Stimulated activated CD8-positive, alpha-beta memory T cell treated with anti-CD3 and anti-CD28 coated beads, Interleukin-7, amount 100 ng/mL, for 48 hours (primary cell): Measurements from ENCODE around the gene OR2T8.

Experiments used
- DNase-seq, 2 donors: peaks; one replicate each; pipeline ENCODE4 v3.0.0-alpha.2; 2020; ENCODE audit warnings: low read depth in 1 of 2; ENCODE audit errors: extremely low read depth in 1 of 2

OR2T8 gene, protein sequence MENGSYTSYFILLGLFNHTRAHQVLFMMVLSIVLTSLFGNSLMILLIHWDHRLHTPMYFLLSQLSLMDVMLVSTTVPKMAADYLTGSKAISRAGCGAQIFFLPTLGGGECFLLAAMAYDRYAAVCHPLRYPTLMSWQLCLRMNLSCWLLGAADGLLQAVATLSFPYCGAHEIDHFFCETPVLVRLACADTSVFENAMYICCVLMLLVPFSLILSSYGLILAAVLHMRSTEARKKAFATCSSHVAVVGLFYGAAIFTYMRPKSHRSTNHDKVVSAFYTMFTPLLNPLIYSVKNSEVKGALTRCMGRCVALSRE

DNA sequence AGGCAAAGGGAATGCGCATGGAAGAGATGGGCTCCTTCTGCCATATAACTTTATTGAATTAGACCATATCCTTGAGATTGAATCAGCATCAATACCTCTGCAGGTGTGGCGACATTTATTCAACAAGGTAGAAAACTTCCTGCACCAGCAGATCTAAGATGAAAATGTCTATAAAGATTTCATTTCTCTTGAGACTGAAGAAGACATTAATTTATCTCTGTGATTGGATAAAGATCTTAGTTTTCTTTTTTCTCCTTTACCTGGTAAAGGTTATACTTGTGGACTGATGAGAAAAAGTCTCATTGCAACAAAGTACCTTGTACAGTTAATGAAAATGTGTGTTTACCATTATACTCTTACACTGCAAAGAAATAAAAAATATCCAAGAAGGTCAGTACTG lies at the start of gene OR2T8:
Gene OR2T8 (plus strand): TSS at position 301 of the 400 bp plus-strand sequence. CDS start 766 bp downstream, outside the sequence.
- DNase-seq: no peak

DNA sequence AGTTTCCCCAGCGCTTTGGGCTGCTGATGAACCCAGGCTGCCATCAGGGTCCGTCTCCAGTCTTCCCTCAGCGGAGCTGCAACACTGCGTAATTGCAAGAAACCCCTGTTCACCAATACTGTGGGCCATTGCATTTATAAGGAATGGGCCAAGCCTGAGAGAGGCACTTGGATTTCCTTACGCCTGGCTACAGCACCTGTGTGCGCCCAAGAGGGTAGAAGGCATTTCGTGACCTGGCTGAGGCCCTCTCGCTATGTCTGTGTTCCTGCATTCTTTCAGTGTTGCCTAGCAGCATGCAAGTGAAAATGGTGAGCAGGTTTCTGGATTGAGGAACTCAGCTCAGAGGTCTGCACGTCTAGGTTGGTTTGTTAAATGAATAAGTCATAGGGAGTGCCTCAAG lies 36.7 kb upstream of the OR2T8 start:
- DNase-seq: no peak

DNA sequence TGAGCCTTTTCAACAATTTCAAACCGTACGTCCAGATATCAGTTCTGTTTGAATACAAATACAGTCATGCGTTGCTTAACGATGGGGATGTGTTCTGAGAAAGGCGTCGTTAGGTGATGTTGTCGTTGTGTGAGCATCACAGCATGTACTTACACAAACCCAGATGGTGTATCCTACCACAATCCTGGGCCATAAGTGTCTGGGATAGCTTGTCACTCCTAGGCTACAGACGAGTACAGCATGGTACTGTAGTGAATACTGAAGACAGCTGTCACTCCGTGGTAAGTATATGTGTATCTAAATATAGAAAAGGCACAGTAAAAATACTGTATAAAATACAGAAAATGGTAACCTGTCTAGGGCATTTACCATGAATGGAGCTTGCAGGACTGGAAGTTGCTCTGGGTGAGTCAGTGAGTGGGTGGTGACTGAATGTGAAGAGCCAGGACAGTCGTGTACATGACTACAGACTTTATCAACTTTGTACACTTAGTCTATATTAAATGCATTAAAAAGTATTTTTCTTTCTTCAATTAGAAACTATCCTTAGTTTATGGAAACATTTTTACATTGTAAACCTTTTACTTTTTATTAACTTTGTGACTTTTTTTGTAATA lies 35.1 kb upstream of the OR2T8 start:
- DNase-seq: no peak

DNA sequence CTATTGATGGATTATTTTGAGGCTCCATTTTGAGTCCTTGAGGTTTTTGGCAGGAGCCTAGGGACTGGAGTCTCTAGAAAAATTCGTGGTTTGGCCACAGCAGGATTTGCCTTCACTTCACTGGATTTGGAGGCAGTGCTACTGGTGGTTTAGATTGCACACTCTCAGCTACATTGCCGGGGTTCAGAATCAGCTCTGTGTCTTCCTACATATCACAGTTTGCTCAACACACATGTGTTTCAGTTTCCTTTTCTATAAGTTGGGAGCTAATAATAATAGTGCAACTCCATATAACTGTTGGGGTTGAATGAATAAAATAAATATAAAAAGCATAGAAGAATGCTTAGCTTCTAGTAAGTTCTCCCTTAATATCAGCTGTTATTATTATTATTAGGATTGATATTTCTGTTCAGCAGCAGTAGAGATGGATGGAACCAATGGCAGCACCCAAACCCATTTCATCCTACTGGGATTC lies 24.9 kb upstream of the OR2T8 start, which contains the start of gene OR2W3:
Gene OR2W3 (plus strand): TSS at position 425 of the 475 bp plus-strand sequence. CDS start 0 bp downstream, at position 425.
- no peak for DNase-seq

DNA sequence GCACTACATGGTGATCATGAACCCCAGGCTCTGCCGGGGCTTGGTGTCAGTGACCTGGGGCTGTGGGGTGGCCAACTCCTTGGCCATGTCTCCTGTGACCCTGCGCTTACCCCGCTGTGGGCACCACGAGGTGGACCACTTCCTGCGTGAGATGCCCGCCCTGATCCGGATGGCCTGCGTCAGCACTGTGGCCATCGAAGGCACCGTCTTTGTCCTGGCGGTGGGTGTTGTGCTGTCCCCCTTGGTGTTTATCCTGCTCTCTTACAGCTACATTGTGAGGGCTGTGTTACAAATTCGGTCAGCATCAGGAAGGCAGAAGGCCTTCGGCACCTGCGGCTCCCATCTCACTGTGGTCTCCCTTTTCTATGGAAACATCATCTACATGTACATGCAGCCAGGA lies 24.1 kb upstream of the OR2T8 start:
- no peak for DNase-seq

DNA sequence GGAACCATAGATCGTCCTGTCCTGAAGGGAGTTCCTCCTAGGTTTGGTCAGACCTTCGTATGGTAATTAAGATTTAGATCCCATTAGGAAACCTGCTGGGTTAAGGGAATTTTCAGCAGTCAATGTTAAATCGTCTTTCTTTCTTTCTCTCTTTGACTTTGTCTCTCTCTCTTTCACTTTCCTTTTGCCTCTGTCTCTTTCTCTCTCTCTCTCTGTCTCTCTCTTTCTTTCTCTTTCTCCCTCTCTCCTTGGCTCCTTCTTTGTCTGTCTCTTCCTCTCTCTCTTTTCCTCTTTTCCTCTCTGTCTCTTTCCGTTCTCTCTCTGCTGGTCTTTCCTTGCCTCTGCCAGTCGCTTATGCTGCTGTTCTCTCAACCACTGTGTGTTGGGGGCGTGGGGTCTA lies 15.9 kb upstream of the OR2T8 start:
- DNase-seq: no peak

DNA sequence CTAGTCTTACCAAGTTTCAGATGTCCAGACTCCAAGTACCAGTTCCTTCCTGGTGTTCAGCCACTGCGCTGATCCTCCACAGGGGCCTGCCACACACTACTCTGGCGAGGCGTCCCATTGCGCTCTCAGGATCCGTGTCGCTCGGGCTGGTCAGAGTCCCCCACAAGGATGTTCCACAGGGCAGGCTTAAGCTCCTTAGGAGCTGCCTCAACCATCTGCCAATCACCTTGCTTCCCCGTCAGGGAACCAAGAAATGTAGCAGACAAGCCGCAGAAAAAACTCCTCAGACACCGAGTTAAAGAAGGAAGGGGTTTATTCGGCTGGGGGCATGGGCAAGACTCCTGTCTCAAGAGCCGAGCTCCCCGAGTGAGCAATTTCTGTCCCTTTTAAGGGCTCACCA lies 14.9 kb upstream of the OR2T8 start:
- DNase-seq: no peak

DNA sequence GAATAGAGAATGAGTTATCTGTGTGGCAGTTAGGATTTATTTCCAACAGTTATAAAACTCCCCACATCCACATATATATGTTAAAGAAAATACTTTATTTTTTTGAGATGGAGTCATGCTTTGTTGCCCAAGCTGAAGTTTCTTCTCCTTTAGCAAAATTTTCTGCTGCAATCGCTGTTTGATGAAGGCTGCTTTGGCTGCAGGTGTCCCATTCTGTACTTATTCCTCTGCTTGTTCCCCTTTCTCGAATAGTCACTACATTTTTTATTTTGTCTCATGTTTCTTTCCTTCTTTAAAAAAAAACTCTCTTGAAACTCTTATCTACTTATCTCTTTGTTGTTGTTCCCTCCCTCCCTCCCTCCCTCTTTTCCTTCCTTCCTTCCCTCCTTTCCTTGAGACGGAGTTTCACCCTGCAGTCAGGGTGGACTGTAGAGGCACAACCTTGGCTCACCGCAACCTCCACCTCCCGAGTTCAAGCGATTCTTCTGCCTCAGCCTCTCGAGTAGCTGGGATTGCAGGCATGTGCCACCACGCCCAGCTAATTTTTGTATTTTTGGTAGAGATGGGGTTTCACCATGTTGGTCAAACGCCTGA lies 14.0 kb upstream of the OR2T8 start:
- no peak for DNase-seq

DNA sequence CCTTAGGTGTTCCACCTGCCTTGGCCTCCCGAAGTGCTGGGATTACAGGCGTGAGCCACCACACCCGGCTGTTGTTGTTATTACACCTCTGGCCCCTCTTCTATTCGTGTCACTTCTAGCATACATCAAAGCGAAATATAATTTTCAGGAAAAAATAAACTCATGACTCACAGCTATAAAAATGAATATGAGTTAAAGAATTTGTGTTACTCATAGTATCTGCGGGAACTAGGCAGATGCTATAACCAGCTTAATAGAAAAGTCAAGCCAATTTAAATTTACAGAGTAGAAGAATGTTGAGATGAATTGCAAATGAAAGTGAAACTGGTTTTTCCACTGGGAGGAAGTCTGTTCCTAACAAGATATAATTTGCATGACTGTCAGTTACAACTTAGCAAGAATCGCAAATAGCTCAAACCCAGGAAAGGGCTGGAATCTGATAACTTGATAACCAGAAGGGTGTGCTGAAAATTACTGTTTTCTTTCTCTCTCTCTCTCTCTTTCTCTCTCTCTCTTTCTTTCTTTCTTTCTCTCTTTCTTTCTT lies 13.5 kb upstream of the OR2T8 start:
- DNase-seq: no peak

DNA sequence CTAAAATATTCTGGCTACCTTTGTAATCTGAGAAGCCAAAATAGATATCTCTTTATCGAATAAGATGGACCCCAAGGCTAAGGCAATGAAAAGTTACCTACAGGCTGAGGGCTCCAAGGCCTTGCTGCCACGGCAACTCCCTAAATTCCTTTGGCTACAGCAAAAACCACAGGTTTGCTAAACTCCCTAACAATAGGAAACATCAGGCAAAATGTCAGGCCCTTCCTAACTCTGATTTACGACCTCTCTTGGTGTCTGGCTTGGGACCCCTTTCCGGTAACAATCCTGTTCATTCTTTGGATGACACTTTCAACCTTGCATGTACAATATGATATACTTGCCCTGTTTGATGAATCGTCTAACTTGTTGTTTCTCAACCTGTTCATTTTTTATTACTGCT lies 11.3 kb upstream of the OR2T8 start:
- DNase-seq: no peak

DNA sequence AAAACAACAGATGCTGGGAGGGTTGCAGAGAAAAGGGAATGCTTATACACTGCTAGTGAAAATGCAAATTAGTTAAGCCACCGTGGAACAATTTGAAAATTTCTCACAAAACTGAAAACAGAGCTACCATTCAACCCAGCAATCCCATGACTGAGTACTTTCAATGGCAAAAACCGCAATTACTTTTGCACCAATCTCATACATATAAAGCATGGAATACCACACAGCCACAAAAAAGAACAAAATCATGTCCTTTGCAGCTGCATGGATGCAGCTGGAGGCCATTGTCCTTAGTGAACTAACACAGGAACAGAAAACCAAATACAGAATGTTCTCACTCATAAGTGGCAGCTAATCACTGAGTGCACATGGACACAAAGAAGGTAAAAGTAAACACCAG lies 6.3 kb upstream of the OR2T8 start:
- DNase-seq: no peak

DNA sequence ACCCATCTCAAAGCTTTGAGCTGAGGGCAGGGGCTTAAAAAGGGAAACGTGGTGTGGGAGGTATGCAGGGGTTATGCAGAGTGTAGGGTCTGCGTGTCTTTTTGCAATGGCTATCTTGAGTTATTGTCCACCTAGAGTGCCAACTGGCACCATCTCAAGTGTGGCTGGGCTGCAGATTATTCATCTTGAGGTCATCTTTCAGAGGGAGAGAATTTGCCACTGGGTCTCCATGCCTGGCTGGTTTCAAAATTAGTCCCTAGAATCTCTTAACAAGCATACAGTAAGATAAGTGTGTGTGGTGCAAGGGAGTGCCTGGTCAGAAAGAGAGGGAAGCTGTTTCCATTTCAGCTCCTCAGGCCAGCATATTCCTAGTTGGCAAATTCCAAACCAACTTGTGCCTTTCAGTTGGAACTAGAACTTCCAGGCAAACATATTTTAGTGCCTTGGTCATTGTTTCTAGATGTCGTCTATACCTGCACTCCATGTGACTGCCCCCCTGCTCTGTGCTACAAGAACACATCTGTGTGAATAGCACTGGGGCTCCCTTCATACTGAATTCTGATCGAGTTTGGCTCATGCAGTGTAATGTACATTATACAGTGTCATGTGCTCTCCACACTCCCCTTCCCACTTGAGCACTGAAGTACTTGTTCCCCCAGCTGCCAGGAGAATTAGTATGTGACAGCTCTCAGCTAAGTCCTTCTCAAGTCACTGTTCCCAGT lies 5.0 kb upstream of the OR2T8 start:
- DNase-seq: no peak

DNA sequence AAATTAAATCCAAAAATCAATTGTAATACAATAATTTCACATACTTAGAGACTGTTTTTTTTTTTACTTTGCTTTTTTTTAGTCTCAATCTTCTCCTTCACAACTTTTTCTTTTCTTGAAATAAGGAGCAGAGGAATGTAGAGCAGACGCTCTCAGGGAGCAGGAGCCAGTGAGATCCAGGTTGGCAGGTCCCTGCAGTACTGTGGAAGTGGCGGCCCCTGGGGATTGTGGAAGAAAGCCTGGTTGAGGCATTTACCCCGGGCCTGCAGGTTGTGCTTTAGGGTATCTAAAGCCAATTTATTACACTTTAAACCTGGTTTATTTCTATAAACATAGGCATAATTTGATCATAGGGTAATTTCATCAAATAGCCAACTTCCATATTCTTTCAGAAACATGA lies 3.9 kb downstream of the OR2T8 start:
- DNase-seq: no peak

DNA sequence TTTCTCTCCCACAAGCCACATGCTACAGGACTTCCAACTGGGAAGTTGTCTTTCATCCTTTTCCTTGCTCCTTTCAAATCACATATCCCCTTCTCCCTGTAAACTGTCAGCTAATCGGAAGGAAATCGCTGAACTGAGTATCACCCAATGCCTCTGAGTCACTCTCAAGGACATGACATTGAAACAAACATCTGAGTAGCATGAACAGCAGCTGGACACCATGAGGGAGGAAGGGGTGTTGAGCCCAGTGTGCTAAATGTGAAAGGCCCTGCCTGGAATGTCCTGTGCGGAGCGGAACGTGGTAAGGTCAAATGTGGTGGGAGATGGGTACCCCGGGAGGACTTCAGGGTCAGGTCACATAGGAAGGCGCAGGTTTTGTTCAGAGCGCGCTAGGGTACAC lies 4.8 kb downstream of the OR2T8 start, which contains the start of gene OR2AJ1:
Gene OR2AJ1 (plus strand): TSS at position 22 of the 400 bp plus-strand sequence. CDS start 8,880 bp downstream, outside the sequence.
- DNase-seq: no peak

DNA sequence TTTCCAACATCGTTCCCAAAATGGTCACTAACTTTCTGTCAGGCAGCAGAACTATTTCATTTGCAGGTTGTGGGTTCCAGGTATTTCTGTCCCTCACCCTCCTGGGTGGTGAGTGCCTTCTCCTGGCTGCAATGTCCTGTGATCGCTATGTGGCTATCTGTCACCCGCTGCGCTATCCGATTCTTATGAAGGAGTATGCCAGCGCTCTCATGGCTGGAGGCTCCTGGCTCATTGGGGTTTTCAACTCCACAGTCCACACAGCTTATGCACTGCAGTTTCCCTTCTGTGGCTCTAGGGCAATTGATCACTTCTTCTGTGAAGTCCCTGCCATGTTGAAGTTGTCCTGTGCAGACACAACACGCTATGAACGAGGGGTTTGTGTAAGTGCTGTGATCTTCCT lies 13.9 kb downstream of the OR2T8 start:
- DNase-seq: no peak

DNA sequence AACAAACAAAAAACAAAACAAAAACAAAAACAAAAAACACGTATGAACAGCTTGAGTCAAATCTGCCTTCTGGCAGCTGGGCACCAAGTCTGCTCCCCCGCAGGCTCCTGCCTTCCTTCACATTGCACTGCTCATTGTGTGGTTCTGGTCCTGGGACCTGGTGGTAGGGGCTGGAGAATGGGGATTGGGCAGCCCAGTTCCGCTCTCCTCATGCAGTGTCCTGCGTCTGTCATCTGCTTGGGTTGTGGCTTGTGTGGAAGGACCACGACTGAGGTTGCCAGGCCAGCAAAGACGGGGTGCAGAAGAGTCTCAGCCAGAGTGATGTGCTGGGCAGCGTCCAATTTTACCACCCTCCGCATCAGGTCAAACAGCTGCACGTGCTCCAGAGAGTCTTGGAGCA lies 15.7 kb downstream of the OR2T8 start:
- DNase-seq: no peak

DNA sequence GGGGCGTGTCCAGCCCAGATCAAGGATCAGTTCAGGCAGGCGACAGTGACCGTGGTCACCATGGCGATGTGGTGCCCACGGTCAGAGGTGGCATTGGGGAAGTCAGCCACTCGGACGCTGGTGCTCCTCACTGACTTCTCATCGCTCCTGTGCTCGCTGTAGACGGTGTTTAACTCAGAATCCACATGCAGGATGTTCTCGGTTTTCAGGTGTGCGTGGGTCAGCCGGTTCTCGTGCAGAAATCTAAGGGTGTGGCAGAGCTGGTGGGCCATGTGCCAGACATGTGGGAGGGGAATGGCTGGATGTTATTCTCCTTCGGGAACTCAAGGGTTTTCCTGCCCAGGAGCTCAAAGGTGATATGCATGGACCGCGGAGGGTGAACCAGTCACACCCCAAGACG lies 16.4 kb downstream of the OR2T8 start:
- no peak for DNase-seq

DNA sequence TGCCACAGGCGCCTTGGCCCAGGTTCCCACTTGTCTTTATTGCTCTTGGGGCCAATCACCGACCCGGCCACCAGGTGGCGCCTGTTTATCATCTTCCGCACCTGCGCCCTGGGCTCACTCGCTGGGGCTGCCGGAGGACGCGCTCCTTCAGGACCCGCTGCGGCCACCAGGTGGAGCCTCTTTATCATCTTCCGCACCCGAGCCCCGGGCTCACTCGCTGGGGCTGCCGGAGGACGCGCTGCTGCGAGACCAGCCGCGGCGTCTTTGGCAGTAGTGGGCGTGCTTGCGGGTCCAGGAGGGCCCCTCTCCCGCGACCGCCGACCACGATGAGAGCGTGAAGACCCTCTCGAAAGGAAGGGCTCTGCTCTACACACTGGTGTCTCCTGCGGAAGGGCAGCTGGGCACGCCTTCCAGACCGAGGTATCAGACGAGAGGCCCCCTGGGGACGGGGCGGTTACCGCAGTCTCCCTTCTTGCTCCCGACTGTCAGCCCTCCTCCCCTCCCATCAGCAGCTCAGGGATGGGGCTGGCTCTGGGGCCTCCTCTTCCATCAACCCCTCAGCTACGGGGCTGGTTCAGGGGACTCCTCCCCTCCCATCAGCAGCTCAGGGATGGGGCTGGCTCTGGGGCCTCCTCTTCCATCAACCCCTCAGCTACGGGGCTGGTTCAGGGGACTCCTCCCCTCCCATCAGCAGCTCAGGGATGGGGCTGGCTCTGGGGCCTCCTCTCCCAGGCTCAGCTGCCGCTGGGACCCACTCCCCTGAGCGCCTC lies 17.1 kb downstream of the OR2T8 start:
- peak; percentile 79 to 89 for DNase-seq

DNA sequence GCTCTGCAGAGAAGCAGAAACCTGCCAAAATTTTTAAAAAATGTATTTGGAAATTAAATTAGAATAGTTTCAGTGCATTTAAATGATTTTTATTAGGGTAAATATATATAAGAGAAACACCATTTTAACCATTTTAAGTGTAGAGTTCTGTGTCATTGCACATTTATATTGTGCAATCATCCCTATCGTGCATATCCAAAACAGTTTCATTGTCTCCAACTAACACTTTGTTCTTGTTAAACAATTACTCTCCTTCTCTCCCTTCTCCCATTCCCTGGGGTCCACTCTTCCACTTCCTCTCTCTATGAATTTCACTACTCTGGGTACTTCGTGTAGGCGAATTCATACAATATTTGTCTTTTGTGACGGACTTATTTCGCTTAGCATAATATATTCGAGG lies 22.6 kb downstream of the OR2T8 start:
- no peak for DNase-seq

DNA sequence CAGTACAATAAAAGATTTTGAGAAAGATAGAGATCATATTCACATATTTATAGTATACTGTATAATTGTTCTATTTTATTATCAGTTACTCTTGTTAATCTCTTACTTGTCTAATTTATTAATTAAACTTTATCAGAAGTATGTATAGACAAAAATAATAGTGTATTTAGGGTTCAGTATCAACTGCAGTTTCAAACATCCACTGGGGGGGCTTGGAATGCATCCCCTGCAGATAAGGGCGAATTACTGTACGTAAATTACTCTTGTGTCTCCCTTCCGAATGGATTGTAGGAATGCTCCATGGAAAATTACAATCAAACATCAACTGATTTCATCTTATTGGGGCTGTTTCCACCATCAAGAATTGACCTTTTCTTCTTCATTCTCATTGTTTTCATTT lies 28.5 kb downstream of the OR2T8 start, which contains the start of gene OR2L8:
Gene OR2L8 (plus strand): TSS at position 301 of the 400 bp plus-strand sequence. CDS start 0 bp downstream, at position 301.
- no peak for DNase-seq
